BE2C (cell line): ENCODE data around the gene MRPL48.
"Not testable (repeated sequence)": the region's sequence is repeated elsewhere in the genome, so short reads cannot be mapped to it uniquely, and the experiment has no call there.

Source experiments
- DNase-seq: peaks from one replicate; pipeline ENCODE4 v3.0.0-alpha.2; 2020
- H3K27me3 ChIP-seq: fragments of 250-450 bp; sonication (Bioruptor Pico); 2 replicates; pipeline ENCODE4 v1.5.1; 2020; ENCODE audit warnings: mild to moderate bottlenecking
- H3K36me3 ChIP-seq: fragments of 250-450 bp; sonication (Bioruptor Pico); 2 replicates; pipeline ENCODE4 v1.5.1; 2020; ENCODE audit warnings: mild to moderate bottlenecking
- H3K4me1 ChIP-seq: fragments of 250-450 bp; sonication (Bioruptor Pico); 2 replicates; pipeline ENCODE4 v1.5.1; 2020
- H3K4me3 ChIP-seq: 2 replicates; pipeline ENCODE4 v1.5.1; 2011; ENCODE audit warnings: low read depth, low read length
- H3K9me3 ChIP-seq: fragments of 250-450 bp; sonication (Bioruptor Pico); 2 replicates; pipeline ENCODE4 v1.5.1; 2020
- TF ChIP-seq, protein P1 (sequence below): IDR thresholded peaks from 2 replicates; pipeline ENCODE4 v1.5.1; 2012; ENCODE audit warnings: mild to moderate bottlenecking, low read depth, low read length

Gene MRPL48

GRCh38 chr11:73761403-73761945, 26.2 kb upstream of the MRPL48 start:
- DNase-seq, result no peak
- TF ChIP-seq, protein P1, sequence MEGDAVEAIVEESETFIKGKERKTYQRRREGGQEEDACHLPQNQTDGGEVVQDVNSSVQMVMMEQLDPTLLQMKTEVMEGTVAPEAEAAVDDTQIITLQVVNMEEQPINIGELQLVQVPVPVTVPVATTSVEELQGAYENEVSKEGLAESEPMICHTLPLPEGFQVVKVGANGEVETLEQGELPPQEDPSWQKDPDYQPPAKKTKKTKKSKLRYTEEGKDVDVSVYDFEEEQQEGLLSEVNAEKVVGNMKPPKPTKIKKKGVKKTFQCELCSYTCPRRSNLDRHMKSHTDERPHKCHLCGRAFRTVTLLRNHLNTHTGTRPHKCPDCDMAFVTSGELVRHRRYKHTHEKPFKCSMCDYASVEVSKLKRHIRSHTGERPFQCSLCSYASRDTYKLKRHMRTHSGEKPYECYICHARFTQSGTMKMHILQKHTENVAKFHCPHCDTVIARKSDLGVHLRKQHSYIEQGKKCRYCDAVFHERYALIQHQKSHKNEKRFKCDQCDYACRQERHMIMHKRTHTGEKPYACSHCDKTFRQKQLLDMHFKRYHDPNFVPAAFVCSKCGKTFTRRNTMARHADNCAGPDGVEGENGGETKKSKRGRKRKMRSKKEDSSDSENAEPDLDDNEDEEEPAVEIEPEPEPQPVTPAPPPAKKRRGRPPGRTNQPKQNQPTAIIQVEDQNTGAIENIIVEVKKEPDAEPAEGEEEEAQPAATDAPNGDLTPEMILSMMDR, result no peak
- peak overlapping the region; percentile 53 for H3K4me3 ChIP-seq
- no peaks in the 10 kb centered on the region for H3K9me3 ChIP-seq
- H3K4me1 ChIP-seq, result no peaks in the 10 kb centered on the region
- peaks cover 2% of the 10 kb centered on the region; the same call in 1 of the 2 replicates for H3K36me3 ChIP-seq
- peaks cover 2% of the 10 kb centered on the region; the same call in 1 of the 2 replicates for H3K27me3 ChIP-seq

GRCh38 chr11:73762732-73763131, 24.9 kb upstream of the MRPL48 start:
- no peak for DNase-seq
- TF ChIP-seq, protein P1, result no peak

DNA sequence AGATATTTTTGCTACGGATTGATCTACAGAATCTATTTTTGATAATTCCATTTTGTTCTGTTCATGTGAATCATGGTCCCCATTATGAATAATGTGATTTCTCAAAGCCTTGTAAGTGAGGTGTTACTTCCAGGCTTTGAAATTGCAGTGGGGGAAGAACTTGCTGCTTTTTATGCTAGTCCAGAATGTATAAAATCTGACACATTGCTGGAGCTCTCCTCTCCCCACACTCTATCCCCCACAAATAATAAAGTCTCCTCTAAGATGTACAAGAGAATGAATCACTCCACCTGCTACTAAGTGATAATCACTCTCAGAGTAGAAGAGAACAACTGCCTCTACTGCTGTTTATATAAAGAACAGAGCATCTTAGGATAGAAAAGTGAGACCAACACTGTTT, 20.9 kb upstream of the MRPL48 start:
- peaks cover 4% of the 10 kb centered on the region; the same call in 1 of the 2 replicates for H3K27me3 ChIP-seq
- no peaks in the 10 kb centered on the region for H3K4me1 ChIP-seq
- no peaks in the 10 kb centered on the region for H3K36me3 ChIP-seq
- TF ChIP-seq, protein P1, result no peak
- no peak overlapping the region for H3K4me3 ChIP-seq
- no peaks in the 10 kb centered on the region for H3K9me3 ChIP-seq
- DNase-seq, result no peak

More at GRCh38 chr11:73762732-73763131, 24.9 kb upstream of the MRPL48 start:
- Histone ChIP-seq H3K4me1 (no peaks in the 10 kb centered on the region), H3K4me3 (no peak overlapping the region), H3K36me3 (peaks cover 2% of the 10 kb centered on the region; the same call in 1 of the 2 replicates), H3K9me3 (no peaks in the 10 kb centered on the region), H3K27me3 (peaks cover 4% of the 10 kb centered on the region; the same call in 1 of the 2 replicates)

GRCh38 chr11:73770811-73771210, 16.9 kb upstream of the MRPL48 start:
- H3K27me3 ChIP-seq, H3K4me1 ChIP-seq, DNase-seq, H3K36me3 ChIP-seq, H3K9me3 ChIP-seq, H3K4me3 ChIP-seq: not testable (repeated sequence)

DNA sequence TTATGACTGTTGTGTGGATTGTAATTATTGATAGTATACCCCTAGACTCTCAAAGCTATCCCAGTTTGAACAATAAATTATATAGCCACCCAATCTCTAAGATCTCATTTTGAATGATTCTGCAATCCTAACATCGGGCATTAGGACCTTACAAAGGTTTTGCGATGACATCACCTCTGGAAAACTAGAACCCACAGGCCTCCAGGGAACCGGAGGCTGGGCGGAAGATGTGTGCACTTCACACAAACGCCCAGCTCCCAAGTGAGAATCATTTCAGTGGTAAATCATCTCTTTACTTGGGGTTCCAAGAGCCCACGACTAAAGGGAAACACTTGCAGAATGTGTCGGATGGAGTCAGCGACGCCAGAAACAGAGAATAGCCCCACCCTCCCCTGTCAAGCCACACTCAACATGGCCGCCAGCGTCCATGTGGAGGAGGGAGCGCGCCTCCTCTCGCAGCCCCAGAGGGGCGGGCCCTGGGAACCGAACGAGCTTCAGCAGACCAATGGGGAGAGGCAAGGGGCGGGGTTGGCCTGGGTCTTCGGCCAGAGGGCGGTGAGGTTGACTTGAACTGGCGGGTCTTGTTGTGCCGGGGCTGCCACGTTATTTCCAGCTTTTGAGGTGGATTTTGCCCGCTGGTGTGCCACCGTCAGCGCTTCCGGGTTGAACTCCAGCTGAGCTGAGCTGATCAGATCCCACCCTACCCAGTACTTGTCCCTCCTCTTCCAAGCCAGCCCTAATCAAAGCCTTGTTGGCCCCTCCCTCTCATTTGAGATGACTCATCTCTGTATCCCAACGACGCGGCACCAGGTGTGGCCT, 8.4 kb upstream of the MRPL48 start:
- TF ChIP-seq, protein P1, result no peak
- Histone ChIP-seq H3K4me3 (peak overlapping the region; percentile 67), H3K36me3 (no peaks in the 10 kb centered on the region), H3K9me3 (no peaks in the 10 kb centered on the region), H3K27me3 (no peaks in the 10 kb centered on the region), H3K4me1 (peaks cover 6% of the 10 kb centered on the region)
- peak; percentile 100 for DNase-seq

DNA sequence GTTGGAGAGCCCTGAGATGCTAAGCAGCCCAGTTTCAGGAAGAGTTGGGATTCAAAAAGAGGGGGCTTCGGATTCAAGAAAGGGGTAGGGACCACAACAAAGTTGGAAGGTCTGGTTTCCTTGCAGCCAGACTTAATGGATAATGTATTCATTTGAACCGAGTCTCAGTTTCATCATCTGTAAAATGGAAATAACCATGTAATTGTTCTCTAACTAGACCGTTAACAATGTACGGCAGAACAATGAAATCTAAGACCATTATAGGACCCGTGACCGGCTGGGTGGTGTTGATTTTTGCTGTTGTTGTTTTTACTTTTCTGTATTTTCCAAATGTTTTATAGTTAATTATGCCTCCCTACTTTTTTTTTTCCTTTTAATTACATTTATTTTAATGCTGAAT, 6.4 kb upstream of the MRPL48 start:
- TF ChIP-seq, protein P1, result no peak
- no peak overlapping the region for H3K4me3 ChIP-seq

More for the DNA sequence above, 6.4 kb upstream of the MRPL48 start:
- no peaks in the 10 kb centered on the region for H3K27me3 ChIP-seq
- no peak for DNase-seq
- peaks cover 6% of the 10 kb centered on the region for H3K4me1 ChIP-seq
- H3K9me3 ChIP-seq, result no peaks in the 10 kb centered on the region
- no peaks in the 10 kb centered on the region for H3K36me3 ChIP-seq
